B cell (primary cell): Measurements from ENCODE around the gene CATSPERD. TPM values are rescaled to one million over a fixed set of nuclear protein-coding genes. Genes with fewer than 3 reads are reported as not detected.

Source experiments
- ATAC-seq: fragments of 200-7000 bp; cut with Tn5 transposase; one replicate; pipeline ENCODE4 v1.10.0; 2021; ENCODE audit warnings: low read depth, mild to moderate bottlenecking, moderate number of reproducible peaks, moderate library complexity
- CTCF ChIA-PET: fragments of 350-600 bp; sonication (Branson Sonifier 250); formaldehyde crosslinking; loops from one replicate; lab custom pipeline; 2021; ENCODE audit warnings: antibody characterized with exemption, inconsistent platforms; lab: Charles Lee
- POLR2A ChIA-PET: fragments of 350-600 bp; sonication (Branson Sonifier 250); formaldehyde crosslinking; loops from one replicate; lab custom pipeline; 2021; ENCODE audit warnings: antibody characterized with exemption; lab: Charles Lee
- DNase-seq: peaks from one replicate; pipeline ENCODE4 v3.0.0; 2013
- H2AFZ ChIP-seq: 2 replicates; pipeline ENCODE4 v1.6.1; 2012; ENCODE audit warnings: mild to moderate bottlenecking, low read depth, low read length; ENCODE audit not compliant: insufficient read depth, poor library complexity, severe bottlenecking
- H3K27ac ChIP-seq, 2 donors: 1 replicate in 1 of 2; 2 replicates in 1 of 2; pipeline ENCODE4 v1.5.1; 2012 to 2013; ENCODE audit warnings: low read length in 2 of 2, mild to moderate bottlenecking in 2 of 2, moderate library complexity in 1 of 2
- H3K27me3 ChIP-seq, 4 experiments: fragments of 200-600 bp in 1 of 4; sonication (generic) in 1 of 4; replicated peaks in 1 of 4; 1 replicate in 2 of 4; 2 replicates in 2 of 4; pipeline versions ENCODE4 v1.6.1 to v1.7.0; 2013 to 2016; ENCODE audit warnings: low read length in 3 of 4, mild to moderate bottlenecking in 2 of 4, mixed read lengths in 1 of 4, moderate library complexity in 1 of 4; ENCODE audit not compliant: insufficient read depth in 4 of 4, control insufficient read depth in 3 of 4; ENCODE audit errors: control extremely low read depth in 1 of 4
- H3K36me3 ChIP-seq, 2 experiments: replicated peaks in 1 of 2; 1 replicate in 1 of 2; 2 replicates in 1 of 2; pipeline versions ENCODE4 v1.6.1 to v1.7.1; 2013; ENCODE audit warnings: low read length in 1 of 2; ENCODE audit not compliant: insufficient read depth in 2 of 2, control insufficient read depth in 1 of 2; ENCODE audit errors: control extremely low read depth in 1 of 2, extremely low read depth in 1 of 2
- H3K4me1 ChIP-seq, 2 donors: fragments of 200-600 bp in 1 of 2; sonication (generic) in 1 of 2; 1 replicate in 1 of 2; 2 replicates in 1 of 2; pipeline versions ENCODE4 v1.5.1 to v1.6.1; 2013 to 2017; ENCODE audit warnings: low read length in 2 of 2; ENCODE audit not compliant: control insufficient read depth in 2 of 2, insufficient read depth in 2 of 2
- H3K4me2 ChIP-seq: replicated peaks from 2 replicates; pipeline ENCODE3; 2012; ENCODE audit warnings: mild to moderate bottlenecking, low read depth, low read length; ENCODE audit not compliant: poor library complexity, severe bottlenecking
- H3K4me3 ChIP-seq, 5 experiments: fragments of 200-600 bp in 1 of 5; sonication (generic) in 1 of 5; 1 replicate in 3 of 5; 2 replicates in 2 of 5; pipeline versions ENCODE4 v1.5.1 to v1.7.0; 2011 to 2016; ENCODE audit warnings: low read length in 4 of 5, mild to moderate bottlenecking in 4 of 5, low read depth in 2 of 5, control low read depth in 1 of 5, moderate library complexity in 1 of 5; ENCODE audit not compliant: insufficient read depth in 1 of 5; ENCODE audit errors: control extremely low read depth in 1 of 5, extremely low read depth in 1 of 5
- H3K79me2 ChIP-seq: fragments of 200-600 bp; sonication (generic); one replicate; pipeline ENCODE4 v1.6.0; 2016; ENCODE audit warnings: low read length; ENCODE audit not compliant: control insufficient read depth, insufficient read depth
- H3K9ac ChIP-seq: fragments of 200-600 bp; sonication (generic); 2 replicates; pipeline ENCODE4 v1.6.1; 2017; ENCODE audit warnings: mild to moderate bottlenecking, low read length, moderate library complexity
- H3K9me3 ChIP-seq, 3 donors: one replicate each; pipeline versions ENCODE4 v1.6.1 to v1.7.1; 2013; ENCODE audit warnings: low read length in 2 of 3; ENCODE audit not compliant: control insufficient read depth in 2 of 3, insufficient read depth in 1 of 3; ENCODE audit errors: control extremely low read depth in 1 of 3
- H4K20me1 ChIP-seq: 2 replicates; pipeline ENCODE4 v1.6.0; 2012; ENCODE audit warnings: mild to moderate bottlenecking, low read length; ENCODE audit not compliant: insufficient read depth, control insufficient read depth, poor library complexity, severe bottlenecking
- H3K27ac Mint-ChIP-seq: one replicate; pipeline ENCODE4 v1.8.0; 2021; ENCODE audit warnings: mixed read lengths
- H3K27me3 Mint-ChIP-seq: one replicate; pipeline ENCODE4 v1.8.0; 2021; ENCODE audit warnings: mixed read lengths
- H3K4me1 Mint-ChIP-seq: one replicate; pipeline ENCODE4 v1.8.0; 2021; ENCODE audit warnings: mixed read lengths
- H3K4me3 Mint-ChIP-seq: one replicate; pipeline ENCODE4 v1.8.0; 2021; ENCODE audit warnings: mixed read lengths
- H3K9me3 Mint-ChIP-seq: one replicate; pipeline ENCODE4 v1.8.0; 2022; ENCODE audit warnings: mixed read lengths; ENCODE audit not compliant: insufficient read depth
- CTCF ChIP-seq: fragments of 200-600 bp; IDR thresholded peaks from one replicate; pipeline ENCODE4 v1.8.0; 2022; ENCODE audit warnings: antibody characterized with exemption, mild to moderate bottlenecking
- EZH2 ChIP-seq: IDR thresholded peaks from 2 replicates; pipeline ENCODE4 v1.6.1; 2012; ENCODE audit warnings: borderline replicate concordance, low read depth, mild to moderate bottlenecking, moderate library complexity, low read length; ENCODE audit not compliant: insufficient read depth, poor library complexity, severe bottlenecking
- WGBS: methylation state at CpG from one replicate; pipeline ENCODE4 v1.1.5; 2013; ENCODE audit warnings: missing lambda C conversion rate; ENCODE audit not compliant: insufficient coverage; 5-methylcytosine and 5-hydroxymethylcytosine counted together
- intact Hi-C: fragments of 100-400 bp; cut with micrococcal nuclease; formaldehyde crosslinking; loops from one replicate; pipeline ENCODE4 v1.10.0; 2022
- polyA plus RNA-seq: library from polyadenylated mRNA; depleted of rRNA; stranded (reverse); fragments of >200 nt; gene quantifications from 2 replicates; pipeline ENCODE4 v1.2.3, GENCODE V29; 2012
- total RNA-seq, 2 donors: library from RNA; stranded (reverse); fragments of 120-200 nt in 1 of 2; gene quantifications; 1 replicate in 1 of 2; 2 replicates in 1 of 2; pipeline versions ENCODE4 v1.2.3 to v1.2.4, GENCODE V29; 2013 to 2022

Gene CATSPERD
- total and polyA plus RNA-seq, 2 donors (not counting 1 experiment from before 2014, with no cell fraction given): not detected

- Histone ChIP-seq H3K4me3 (no peak overlapping the region), H3K27ac (no peak overlapping the region), H2AFZ (no peak overlapping the region), H3K27me3 (no peaks in the 10 kb centered on the region), H3K4me1 (no peaks in the 10 kb centered on the region), H3K36me3 (peaks cover 0 to 52% of the 10 kb centered on the region in 2 experiments), H4K20me1 (peaks cover 8% of the 10 kb centered on the region), H3K79me2 (peaks cover 11% of the 10 kb centered on the region), H3K9ac (no peak overlapping the region), H3K4me2 (no peak overlapping the region), H3K9me3 (peaks cover 0 to 2% (median 0%) of the 10 kb centered on the region in 3 donors)
- Mint-ChIP-seq H3K4me3 (no peak overlapping the region), H3K9me3 (no peaks in the 10 kb centered on the region), H3K4me1 (no peaks in the 10 kb centered on the region), H3K27me3 (no peaks in the 10 kb centered on the region), H3K27ac (no peak overlapping the region)
- intact Hi-C loops: no loop called here
- WGBS: 92% methylated on average over 16 of the region's 16 CpGs
- POLR2A ChIA-PET: no interaction called here
- CTCF ChIA-PET: no interaction called here
- ATAC-seq: no peak
- no peak for TF ChIP-seq EZH2
- no peak for TF ChIP-seq CTCF
- DNase-seq: no peak
These were observed 14.9 kb upstream of the CATSPERD start for GRCh38 chr19:5705552-5705951.

GRCh38 chr19:5706876-5707573, 13.4 kb upstream of the CATSPERD start:
- Mint-ChIP-seq H3K4me1 (no peaks in the 10 kb centered on the region), H3K27ac (no peak overlapping the region), H3K9me3 (no peaks in the 10 kb centered on the region), H3K27me3 (no peaks in the 10 kb centered on the region), H3K4me3 (no peak overlapping the region)
- Histone ChIP-seq H3K27ac (no peak overlapping the region), H3K36me3 (peaks cover 0 to 59% of the 10 kb centered on the region in 2 experiments), H3K9ac (no peak overlapping the region), H3K4me2 (no peak overlapping the region), H2AFZ (no peak overlapping the region), H3K79me2 (peaks cover 6% of the 10 kb centered on the region), H4K20me1 (peaks cover 9% of the 10 kb centered on the region), H3K27me3 (no peaks in the 10 kb centered on the region), H3K4me3 (no peak overlapping the region), H3K9me3 (no peaks in the 10 kb centered on the region), H3K4me1 (no peaks in the 10 kb centered on the region)
- DNase-seq (no peak), ATAC-seq (no peak)
- ChIA-PET CTCF (no interaction called here), POLR2A (no interaction called here)
- intact Hi-C loops: no loop called here
- 97% methylated on average over 35 of the region's 35 CpGs for WGBS
- TF ChIP-seq CTCF: no peak
- TF ChIP-seq EZH2: no peak
